Measurements from ENCODE around the gene TUBA8.
"Not testable (repeated sequence)": the region's sequence is repeated elsewhere in the genome, so short reads cannot be mapped to it uniquely, and the experiment has no call there.

Gene TUBA8

GRCh38 chr22:18067121-18067520 is 43.5 kb upstream of the TUBA8 start:
- TF ChIP-seq, protein P1, sequence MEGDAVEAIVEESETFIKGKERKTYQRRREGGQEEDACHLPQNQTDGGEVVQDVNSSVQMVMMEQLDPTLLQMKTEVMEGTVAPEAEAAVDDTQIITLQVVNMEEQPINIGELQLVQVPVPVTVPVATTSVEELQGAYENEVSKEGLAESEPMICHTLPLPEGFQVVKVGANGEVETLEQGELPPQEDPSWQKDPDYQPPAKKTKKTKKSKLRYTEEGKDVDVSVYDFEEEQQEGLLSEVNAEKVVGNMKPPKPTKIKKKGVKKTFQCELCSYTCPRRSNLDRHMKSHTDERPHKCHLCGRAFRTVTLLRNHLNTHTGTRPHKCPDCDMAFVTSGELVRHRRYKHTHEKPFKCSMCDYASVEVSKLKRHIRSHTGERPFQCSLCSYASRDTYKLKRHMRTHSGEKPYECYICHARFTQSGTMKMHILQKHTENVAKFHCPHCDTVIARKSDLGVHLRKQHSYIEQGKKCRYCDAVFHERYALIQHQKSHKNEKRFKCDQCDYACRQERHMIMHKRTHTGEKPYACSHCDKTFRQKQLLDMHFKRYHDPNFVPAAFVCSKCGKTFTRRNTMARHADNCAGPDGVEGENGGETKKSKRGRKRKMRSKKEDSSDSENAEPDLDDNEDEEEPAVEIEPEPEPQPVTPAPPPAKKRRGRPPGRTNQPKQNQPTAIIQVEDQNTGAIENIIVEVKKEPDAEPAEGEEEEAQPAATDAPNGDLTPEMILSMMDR (IDR thresholded peaks at IDR 0.05; ENCODE audit: low read depth, low read length, missing control alignments) = no peak
- DNase-seq (ENCODE audit: low read depth) = no peak
- no peak overlapping the region for H3K4me3 ChIP-seq (ENCODE audit: low read depth, low read length)

GRCh38 chr22:18067548-18068341 is 42.9 kb upstream of the TUBA8 start:
- TF ChIP-seq, protein P1 (IDR thresholded peaks at IDR 0.05; ENCODE audit: low read depth, low read length, missing control alignments) = no peak
- DNase-seq (ENCODE audit: low read depth) = no peak
- H3K4me3 ChIP-seq (ENCODE audit: low read depth, low read length) = no peak overlapping the region

DNA sequence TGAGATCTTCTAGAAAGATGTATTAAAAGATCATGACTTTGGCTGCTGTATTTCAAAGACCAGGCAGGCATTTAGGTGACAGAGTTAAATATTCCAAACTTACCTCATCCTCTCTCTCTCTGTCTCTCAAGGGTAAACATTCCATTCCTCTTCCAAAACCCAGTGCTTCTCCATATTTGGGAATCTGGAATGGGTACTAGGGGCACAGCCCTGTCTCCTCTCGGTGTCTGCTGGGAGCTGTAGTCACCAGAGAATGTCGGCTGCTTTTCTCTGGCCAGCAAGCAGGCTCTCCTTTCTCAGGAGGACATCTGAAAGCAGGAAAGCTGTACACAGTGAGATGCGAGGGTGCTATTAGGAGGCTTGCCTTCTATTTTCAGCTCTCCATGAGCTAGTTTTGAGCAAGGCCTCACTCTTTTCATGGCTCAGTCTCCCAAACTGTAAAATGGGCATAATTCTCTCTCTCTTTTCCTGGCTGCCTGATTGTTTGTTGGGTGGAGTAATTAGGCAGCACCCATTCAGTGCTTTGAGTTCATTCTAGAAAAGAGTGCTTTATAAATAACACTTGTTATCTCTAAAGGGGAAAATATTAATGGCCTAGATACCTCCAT is 42.1 kb upstream of the TUBA8 start:
- TF ChIP-seq, protein P1 (IDR thresholded peaks at IDR 0.05; ENCODE audit: low read depth, low read length, missing control alignments) = no peak
- H3K4me3 ChIP-seq (ENCODE audit: low read depth, low read length) = no peak overlapping the region
- no peak for DNase-seq (ENCODE audit: low read depth)

- H3K4me3 ChIP-seq (ENCODE audit: low read depth, low read length) = no peak overlapping the region
- no peak for DNase-seq (ENCODE audit: low read depth)
- TF ChIP-seq, protein P1 (IDR thresholded peaks at IDR 0.05; ENCODE audit: low read depth, low read length, missing control alignments) = no peak
These were observed 41.6 kb upstream of the TUBA8 start for GRCh38 chr22:18069041-18069440.

DNA sequence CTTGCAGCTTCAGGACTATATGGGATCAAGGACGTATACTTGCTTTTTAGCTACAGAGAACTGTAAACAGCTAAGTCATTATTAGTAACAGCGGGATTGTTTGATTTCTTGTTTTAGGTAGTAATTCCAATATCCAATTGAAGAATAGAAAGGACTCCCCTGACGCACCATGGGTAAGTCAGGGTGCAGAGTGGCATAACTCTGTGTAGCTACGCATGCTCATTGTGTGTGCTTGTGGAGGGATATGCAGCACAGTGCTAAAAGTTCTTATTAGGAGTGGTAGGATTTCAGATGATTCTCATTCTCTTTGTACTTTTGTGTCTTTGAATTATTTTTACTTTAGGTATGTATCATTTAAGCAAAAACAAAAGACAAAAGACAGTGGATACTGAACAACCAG is 40.6 kb upstream of the TUBA8 start:
- H3K4me3 ChIP-seq (ENCODE audit: low read depth, low read length) = no peak overlapping the region
- TF ChIP-seq, protein P1 (IDR thresholded peaks at IDR 0.05; ENCODE audit: low read depth, low read length, missing control alignments) = no peak

DNA sequence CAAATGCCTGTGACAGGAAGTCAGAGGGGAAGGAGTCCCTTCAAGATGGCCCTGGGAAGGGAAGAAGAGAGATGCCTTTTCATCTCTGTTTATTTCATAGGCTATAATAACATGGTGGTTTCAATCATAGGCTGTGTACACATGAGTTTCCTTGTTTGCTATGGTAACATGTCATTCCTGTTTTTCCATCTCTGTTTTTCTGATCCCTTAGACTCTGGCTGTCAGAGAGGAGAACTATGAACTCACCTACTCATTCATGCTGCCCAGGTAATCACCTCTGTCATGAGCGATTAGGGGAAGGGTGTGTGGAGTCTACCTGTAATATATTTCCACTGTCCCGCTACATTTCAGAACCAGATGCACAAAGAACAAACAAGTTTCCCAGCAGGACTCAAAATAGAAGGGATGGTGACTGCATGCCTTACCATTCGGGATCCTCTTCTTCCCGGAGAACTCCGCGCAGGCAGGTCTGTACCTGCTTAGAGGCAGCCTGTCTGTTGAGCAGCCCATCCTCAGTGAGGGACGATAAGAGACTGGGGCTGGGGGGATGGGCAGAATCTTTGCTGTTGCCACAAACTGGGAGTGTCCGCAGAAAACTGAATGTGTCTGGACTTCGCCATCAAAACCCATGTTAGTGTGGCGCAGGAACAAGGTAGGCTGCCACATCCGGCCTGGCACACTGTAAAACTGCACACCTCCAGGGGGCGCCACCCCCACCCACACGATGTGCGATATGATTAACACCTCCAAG is 39.9 kb upstream of the TUBA8 start:
- no peak overlapping the region for H3K4me3 ChIP-seq (ENCODE audit: low read depth, low read length)
- no peak for DNase-seq (ENCODE audit: low read depth)
- TF ChIP-seq, protein P1 (IDR thresholded peaks at IDR 0.05; ENCODE audit: low read depth, low read length, missing control alignments) = peak; percentile 63

More for the DNA sequence above, 40.6 kb upstream of the TUBA8 start:
- DNase-seq (ENCODE audit: low read depth) = no peak

- H3K4me3 ChIP-seq (ENCODE audit: low read depth, low read length); DNase-seq (ENCODE audit: low read depth): not testable (repeated sequence)
These were observed 39.2 kb upstream of the TUBA8 start for GRCh38 chr22:18071307-18071967.

Measured in GM12864 (cell line).